Karpas-422 (cell line): ENCODE measurements around the gene HCFC1R1. TPM values are rescaled to one million over a fixed set of nuclear protein-coding genes. Genes with fewer than 3 reads are reported as not detected.
"Not testable (repeated sequence)": the region's sequence is repeated elsewhere in the genome, so short reads cannot be mapped to it uniquely, and the experiment has no call there.

ENCODE experiments used
- DNase-seq: peaks from one replicate; pipeline ENCODE4 v3.0.0-alpha.2; 2015
- H2AFZ ChIP-seq: fragments of 200-600 bp; sonication (generic); 2 replicates; pipeline ENCODE4 v1.6.1; 2014; ENCODE audit warnings: antibody characterized with exemption, low read length, mixed read lengths
- H3K27ac ChIP-seq: fragments of 200-600 bp; sonication (generic); 2 replicates; pipeline ENCODE4 v1.5.1; 2014; ENCODE audit warnings: mild to moderate bottlenecking, low read length, moderate library complexity
- H3K27me3 ChIP-seq: fragments of 200-600 bp; sonication (generic); 2 replicates; pipeline ENCODE4 v1.6.1; 2014; ENCODE audit warnings: low read length, mixed read lengths
- H3K36me3 ChIP-seq: fragments of 200-600 bp; sonication (generic); 2 replicates; pipeline ENCODE4 v1.6.1; 2014; ENCODE audit warnings: low read length, mixed read lengths; ENCODE audit not compliant: insufficient read depth
- H3K4me1 ChIP-seq: fragments of 200-600 bp; sonication (generic); 2 replicates; pipeline ENCODE4 v1.6.1; 2014; ENCODE audit warnings: mild to moderate bottlenecking, low read length, mixed read lengths
- H3K4me2 ChIP-seq: fragments of 200-600 bp; sonication (generic); 2 replicates; pipeline ENCODE4 v1.6.1; 2014; ENCODE audit warnings: low read length, low read depth, mild to moderate bottlenecking; ENCODE audit not compliant: poor library complexity, severe bottlenecking
- H3K4me3 ChIP-seq: fragments of 200-600 bp; sonication (generic); 2 replicates; pipeline ENCODE4 v1.5.1; 2014; ENCODE audit warnings: mild to moderate bottlenecking, antibody characterized with exemption, low read length, mixed read lengths
- H3K79me2 ChIP-seq: fragments of 200-600 bp; sonication (generic); 2 replicates; pipeline ENCODE4 v1.6.1; 2014; ENCODE audit warnings: mild to moderate bottlenecking, low read length, mixed read lengths
- H3K9ac ChIP-seq: fragments of 200-600 bp; sonication (generic); 2 replicates; pipeline ENCODE4 v1.6.0; 2014; ENCODE audit warnings: low read length
- H3K9me2 ChIP-seq: fragments of 200-600 bp; sonication (generic), shearing (Covaris generic); replicated peaks from 2 replicates; pipeline ENCODE4 v1.6.0; 2014; ENCODE audit warnings: mild to moderate bottlenecking, low read length, moderate library complexity; ENCODE audit not compliant: insufficient read depth
- H3K9me3 ChIP-seq: fragments of 300-700, 200-600 bp; sonication (generic); 2 replicates; pipeline ENCODE4 v1.6.1; 2014; ENCODE audit warnings: low read length, mixed read lengths
- H4K20me1 ChIP-seq: fragments of 200-600 bp; sonication (generic); 2 replicates; pipeline ENCODE4 v1.6.1; 2014; ENCODE audit warnings: mild to moderate bottlenecking, antibody characterized with exemption, low read length, low read depth; ENCODE audit not compliant: insufficient read depth
- total RNA-seq: library from RNA; depleted of rRNA; stranded (reverse); fragments of >200 nt; shearing (Covaris generic); gene quantifications from 2 replicates; pipeline ENCODE4 v1.2.3, GENCODE V29; 2014; ENCODE audit warnings: low replicate concordance

Gene HCFC1R1
- total RNA-seq, 1 experiment from 2014 or later, result 67.8 TPM

- no peaks in the 10 kb centered on the region for H3K9me2 ChIP-seq
- peak overlapping the region; percentile 95 for H3K9ac ChIP-seq
- peak overlapping the region; percentile 91 for H3K4me3 ChIP-seq
- H3K27ac ChIP-seq, result no peak overlapping the region
- no peaks in the 10 kb centered on the region for H3K36me3 ChIP-seq
- no peaks in the 10 kb centered on the region for H3K9me3 ChIP-seq
- peak overlapping the region; percentile 88; the same call in 1 of the 2 replicates for H2AFZ ChIP-seq
- H3K27me3 ChIP-seq, result no peaks in the 10 kb centered on the region
- no peaks in the 10 kb centered on the region for H3K79me2 ChIP-seq
- peaks cover 18% of the 10 kb centered on the region for H3K4me1 ChIP-seq
- DNase-seq, result peak; percentile 93
- H4K20me1 ChIP-seq, result 0 out of 2 replicates have a peak, but pooled peaks cover 11% of the 10 kb centered on the region
- H3K4me2 ChIP-seq, result peak overlapping the region; percentile 90
Measured at GRCh38 chr16:3059041-3059722, 35.4 kb upstream of the HCFC1R1 start.

- peak overlapping the region; percentile 90 for H3K4me2 ChIP-seq
- H3K4me3 ChIP-seq, result peak overlapping the region; percentile 91
- no peak overlapping the region for H3K27ac ChIP-seq
- H3K79me2 ChIP-seq, result no peaks in the 10 kb centered on the region
- H3K9me3 ChIP-seq, result no peaks in the 10 kb centered on the region
- H4K20me1 ChIP-seq, result 0 out of 2 replicates have a peak, but pooled peaks cover 11% of the 10 kb centered on the region
- H3K9me2 ChIP-seq, result no peaks in the 10 kb centered on the region
- H3K27me3 ChIP-seq, result no peaks in the 10 kb centered on the region
- peaks cover 18% of the 10 kb centered on the region for H3K4me1 ChIP-seq
- peak overlapping the region; percentile 95 for H3K9ac ChIP-seq
- peak; percentile 78 for DNase-seq
- H2AFZ ChIP-seq, result peak overlapping the region; percentile 88; the same call in 1 of the 2 replicates
- no peaks in the 10 kb centered on the region for H3K36me3 ChIP-seq
Measured at GRCh38 chr16:3058139-3059030, 34.6 kb upstream of the HCFC1R1 start.

GRCh38 chr16:3057181-3058138 is 33.7 kb upstream of the HCFC1R1 start:
- H3K9me2 ChIP-seq, result no peaks in the 10 kb centered on the region
- peaks cover 18% of the 10 kb centered on the region for H3K4me1 ChIP-seq
- no peak overlapping the region for H2AFZ ChIP-seq
- no peak for DNase-seq
- H3K4me2 ChIP-seq, result peak overlapping the region; percentile 90
- no peaks in the 10 kb centered on the region for H3K27me3 ChIP-seq
- 0 out of 2 replicates have a peak overlapping the region, but pooled peaks have one; percentile 95 for H3K9ac ChIP-seq
- H3K27ac ChIP-seq, result no peak overlapping the region
- H3K9me3 ChIP-seq, result no peaks in the 10 kb centered on the region
- H3K4me3 ChIP-seq, result no peak overlapping the region
- H3K79me2 ChIP-seq, result no peaks in the 10 kb centered on the region
- H3K36me3 ChIP-seq, result no peaks in the 10 kb centered on the region
- H4K20me1 ChIP-seq, result 0 out of 2 replicates have a peak, but pooled peaks cover 11% of the 10 kb centered on the region

GRCh38 chr16:3056336-3057180 is 32.8 kb upstream of the HCFC1R1 start:
- no peak overlapping the region for H3K9ac ChIP-seq
- H3K4me1 ChIP-seq, result peaks cover 18% of the 10 kb centered on the region
- DNase-seq, result no peak
- no peaks in the 10 kb centered on the region for H3K9me2 ChIP-seq
- H3K79me2 ChIP-seq, result no peaks in the 10 kb centered on the region
- 0 out of 2 replicates have a peak, but pooled peaks cover 11% of the 10 kb centered on the region for H4K20me1 ChIP-seq
- no peak overlapping the region for H3K4me3 ChIP-seq
- no peak overlapping the region for H3K4me2 ChIP-seq
- H3K9me3 ChIP-seq, result no peaks in the 10 kb centered on the region
- H2AFZ ChIP-seq, result no peak overlapping the region
- H3K27ac ChIP-seq, result no peak overlapping the region
- H3K36me3 ChIP-seq, result no peaks in the 10 kb centered on the region
- H3K27me3 ChIP-seq, result no peaks in the 10 kb centered on the region

- H3K79me2 ChIP-seq, H2AFZ ChIP-seq, H3K4me3 ChIP-seq, H3K27ac ChIP-seq, H3K36me3 ChIP-seq, H3K4me2 ChIP-seq, H3K9me3 ChIP-seq, H3K9ac ChIP-seq, H3K9me2 ChIP-seq, DNase-seq, H3K27me3 ChIP-seq: not testable (repeated sequence)
- Histone ChIP-seq H3K4me1 (peaks cover 21% of the 10 kb centered on the region), H4K20me1 (0 out of 2 replicates have a peak, but pooled peaks cover 11% of the 10 kb centered on the region)
Measured at GRCh38 chr16:3055734-3056115, 32.0 kb upstream of the HCFC1R1 start.

- Histone ChIP-seq H3K27me3 (no peaks in the 10 kb centered on the region), H3K4me2 (no peak overlapping the region), H3K79me2 (no peaks in the 10 kb centered on the region), H3K4me3 (no peak overlapping the region), H3K9ac (no peak overlapping the region; the same call in 1 of the 2 replicates), H3K9me2 (no peaks in the 10 kb centered on the region), H3K4me1 (peaks cover 27% of the 10 kb centered on the region), H2AFZ (no peak overlapping the region), H4K20me1 (0 out of 2 replicates have a peak, but pooled peaks cover 11% of the 10 kb centered on the region), H3K9me3 (no peaks in the 10 kb centered on the region), H3K36me3 (no peaks in the 10 kb centered on the region), H3K27ac (no peak overlapping the region)
- no peak for DNase-seq
Measured at GRCh38 chr16:3054965-3055733, 31.4 kb upstream of the HCFC1R1 start.

GRCh38 chr16:3053330-3053710 is 29.6 kb upstream of the HCFC1R1 start:
- H3K4me2 ChIP-seq, H2AFZ ChIP-seq, H3K27ac ChIP-seq, H3K27me3 ChIP-seq, H4K20me1 ChIP-seq, H3K79me2 ChIP-seq, H3K9me3 ChIP-seq, H3K36me3 ChIP-seq, H3K9me2 ChIP-seq, H3K9ac ChIP-seq, H3K4me3 ChIP-seq, DNase-seq: not testable (repeated sequence)
- peaks cover 19% of the 10 kb centered on the region for H3K4me1 ChIP-seq
